HEK293T (cell line): ENCODE measurements around the gene SF3A2.

Experiments
- ARNT ChIP-seq: fragments of 450-650 bp; IDR thresholded peaks from 2 replicates; pipeline ENCODE4 v1.6.1; 2017; ENCODE audit warnings: mild to moderate bottlenecking
- BHLHE40 ChIP-seq: fragments of 450-650 bp; IDR thresholded peaks from 2 replicates; pipeline ENCODE4 v1.6.1; 2016; ENCODE audit warnings: mild to moderate bottlenecking, moderate library complexity, borderline replicate concordance
- LEF1 ChIP-seq: fragments of 450-650 bp; IDR thresholded peaks from 2 replicates; pipeline ENCODE4 v1.6.1; 2017; ENCODE audit warnings: mild to moderate bottlenecking, borderline replicate concordance
- TARDBP ChIP-seq: fragments of 450-650 bp; IDR thresholded peaks from 2 replicates; pipeline ENCODE4 v1.6.1; 2016
- ZNF384 ChIP-seq: fragments of 450-650 bp; IDR thresholded peaks from 2 replicates; pipeline ENCODE4 v1.6.1; 2016

GRCh38 chr19:2227415-2228156, 9.0 kb upstream of the SF3A2 start:
- no peak for TF ChIP-seq BHLHE40
- no peak for TF ChIP-seq ZNF384
- TF ChIP-seq ARNT: no peak
- TF ChIP-seq LEF1: no peak
- no peak for TF ChIP-seq TARDBP
